GM19035 (cell line): ENCODE data around the gene LYPD4.

Source experiments
- ATAC-seq: cut with Tn5 transposase; IDR thresholded peaks from one replicate; pipeline ENCODE4 v1.9.1; 2021; ENCODE audit not compliant: unreplicated experiment

Gene LYPD4

GRCh38 chr19:41853344-41853743 lies 8.9 kb upstream of the LYPD4 start:
- no peak for ATAC-seq

GRCh38 chr19:41851456-41851855 lies 7.0 kb upstream of the LYPD4 start:
- no peak for ATAC-seq

- no peak for ATAC-seq
Observed at GRCh38 chr19:41850381-41850780, 5.9 kb upstream of the LYPD4 start.

GRCh38 chr19:41849067-41849466 lies 4.6 kb upstream of the LYPD4 start:
- no peak for ATAC-seq

- no peak for ATAC-seq
Observed at GRCh38 chr19:41848666-41849065, 4.2 kb upstream of the LYPD4 start.

GRCh38 chr19:41847351-41848105 lies 3.0 kb upstream of the LYPD4 start:
- ATAC-seq: no peak

- ATAC-seq: no peak
Observed at GRCh38 chr19:41845051-41845590, 638 bp upstream of the LYPD4 start.

- ATAC-seq: no peak
Observed at GRCh38 chr19:41845001-41845050, 343 bp upstream of the LYPD4 start, which contains the start of gene DMRTC2. Gene DMRTC2 (plus strand): TSS chr19:41845042. CDS start chr19:41847429, 2,387 bp downstream.

GRCh38 chr19:41843371-41843770 lies 1.1 kb downstream of the LYPD4 start:
- no peak for ATAC-seq

GRCh38 chr19:41839211-41839610 lies 5.3 kb downstream of the LYPD4 start:
- ATAC-seq: no peak

- no peak for ATAC-seq
Observed at GRCh38 chr19:41837981-41838708, 6.3 kb downstream of the LYPD4 start.

GRCh38 chr19:41821003-41821735 lies 23.3 kb downstream of the LYPD4 start:
- ATAC-seq: no peak

- ATAC-seq: no peak
Observed at GRCh38 chr19:41816761-41817160, 27.7 kb downstream of the LYPD4 start.

- no peak for ATAC-seq
Observed at GRCh38 chr19:41815301-41815700, 29.2 kb downstream of the LYPD4 start.

- ATAC-seq: no peak
Observed at GRCh38 chr19:41813911-41814310, 30.6 kb downstream of the LYPD4 start.

- no peak for ATAC-seq
Observed at GRCh38 chr19:41811981-41812380, 32.5 kb downstream of the LYPD4 start.

- no peak for ATAC-seq
Observed at GRCh38 chr19:41811036-41811435, 33.4 kb downstream of the LYPD4 start.

- ATAC-seq: no peak
Observed at GRCh38 chr19:41810301-41810700, 34.2 kb downstream of the LYPD4 start.

GRCh38 chr19:41808663-41809566 lies 35.6 kb downstream of the LYPD4 start:
- no peak for ATAC-seq

GRCh38 chr19:41807176-41807575 lies 37.3 kb downstream of the LYPD4 start:
- no peak for ATAC-seq

- no peak for ATAC-seq
Observed at GRCh38 chr19:41804336-41804735, 40.1 kb downstream of the LYPD4 start.
